ENCODE results near the gene EYA2. TPM values are rescaled to one million over a fixed set of nuclear protein-coding genes. Genes with fewer than 3 reads are reported as not detected.
A peak's percentile ranks its signal among the peaks of the same experiment; 100 is the strongest.

EYA2 gene
- total RNA-seq, 1 donor = 17.7 TPM

GRCh38 chr20:47216819-47217410, 322.3 kb downstream of the EYA2 start:
- no peak overlapping the region for H3K4me2 ChIP-seq (ENCODE audit: insufficient read depth, low read length)
- TF ChIP-seq, protein P1, sequence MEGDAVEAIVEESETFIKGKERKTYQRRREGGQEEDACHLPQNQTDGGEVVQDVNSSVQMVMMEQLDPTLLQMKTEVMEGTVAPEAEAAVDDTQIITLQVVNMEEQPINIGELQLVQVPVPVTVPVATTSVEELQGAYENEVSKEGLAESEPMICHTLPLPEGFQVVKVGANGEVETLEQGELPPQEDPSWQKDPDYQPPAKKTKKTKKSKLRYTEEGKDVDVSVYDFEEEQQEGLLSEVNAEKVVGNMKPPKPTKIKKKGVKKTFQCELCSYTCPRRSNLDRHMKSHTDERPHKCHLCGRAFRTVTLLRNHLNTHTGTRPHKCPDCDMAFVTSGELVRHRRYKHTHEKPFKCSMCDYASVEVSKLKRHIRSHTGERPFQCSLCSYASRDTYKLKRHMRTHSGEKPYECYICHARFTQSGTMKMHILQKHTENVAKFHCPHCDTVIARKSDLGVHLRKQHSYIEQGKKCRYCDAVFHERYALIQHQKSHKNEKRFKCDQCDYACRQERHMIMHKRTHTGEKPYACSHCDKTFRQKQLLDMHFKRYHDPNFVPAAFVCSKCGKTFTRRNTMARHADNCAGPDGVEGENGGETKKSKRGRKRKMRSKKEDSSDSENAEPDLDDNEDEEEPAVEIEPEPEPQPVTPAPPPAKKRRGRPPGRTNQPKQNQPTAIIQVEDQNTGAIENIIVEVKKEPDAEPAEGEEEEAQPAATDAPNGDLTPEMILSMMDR (IDR thresholded peaks at IDR 0.05; ENCODE audit: extremely low read depth, low read depth, low read length) = no peak
- peaks cover 42% of the 10 kb centered on the region for H3K36me3 ChIP-seq (ENCODE audit: insufficient read depth, low read length)
- H3K9me3 ChIP-seq (ENCODE audit: low read depth, low read length) = no peaks in the 10 kb centered on the region
- no peaks in the 10 kb centered on the region for H3K27me3 ChIP-seq (ENCODE audit: insufficient read depth, low read length)
- H4K20me1 ChIP-seq (ENCODE audit: insufficient read depth, low read length) = no peaks in the 10 kb centered on the region
- peaks cover 19% of the 10 kb centered on the region for H3K79me2 ChIP-seq (ENCODE audit: insufficient read depth, low read length)
- H3K27ac ChIP-seq (ENCODE audit: low read depth, low read length) = no peak overlapping the region
- no peak for DNase-seq (ENCODE audit: insufficient read length, low spot score, missing footprints)
- no peak overlapping the region for H2AFZ ChIP-seq (ENCODE audit: low read length)
- no peak overlapping the region for H3K4me3 ChIP-seq (ENCODE audit: insufficient read depth, low read length)
- H3K4me1 ChIP-seq (ENCODE audit: insufficient read depth, low read length) = peaks cover 6% of the 10 kb centered on the region

DNA sequence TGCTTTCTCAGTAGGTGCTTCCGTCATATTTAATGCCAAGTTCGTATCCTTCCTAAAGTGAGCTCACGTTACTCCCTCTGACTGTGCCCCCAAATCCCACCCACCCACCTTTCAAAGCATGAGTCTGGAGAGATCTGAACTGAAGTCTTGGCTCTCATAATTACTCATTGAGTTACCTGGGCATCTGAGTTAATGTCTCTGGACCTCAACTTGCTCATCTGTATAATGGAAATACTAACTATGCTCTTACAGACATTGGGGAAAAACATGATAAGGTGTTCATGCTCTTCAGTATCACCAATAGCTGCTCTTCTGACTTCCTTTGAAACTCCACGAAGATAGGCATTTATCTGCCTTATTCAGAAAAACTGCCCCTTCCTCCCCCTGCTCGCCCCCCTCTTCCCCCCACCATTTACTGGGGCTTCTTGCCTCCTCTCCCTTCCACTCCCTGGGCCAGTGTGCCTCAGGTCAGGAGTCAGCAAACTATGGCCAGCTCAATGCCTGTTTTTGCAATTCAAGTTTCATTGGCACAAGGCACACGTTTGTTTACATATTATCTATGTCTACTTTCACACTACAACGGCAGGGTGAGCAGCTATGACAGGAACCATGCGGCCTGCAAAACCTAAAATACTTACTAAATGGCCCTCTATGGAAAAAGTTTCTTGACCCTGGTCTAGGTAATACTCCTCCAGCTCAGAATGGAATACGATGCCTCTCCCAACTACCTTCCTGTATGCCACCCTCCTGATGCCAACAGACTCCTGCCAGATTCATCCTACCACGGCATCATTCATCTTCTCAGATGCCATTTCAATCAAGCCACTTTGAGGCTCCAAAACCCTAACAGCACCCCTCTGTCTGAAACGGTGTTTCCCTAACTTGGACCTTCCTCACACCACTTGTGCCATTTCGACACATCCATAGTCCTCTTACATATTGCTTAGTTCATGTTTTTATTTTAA, 323.1 kb downstream of the EYA2 start:
- H3K4me1 ChIP-seq (ENCODE audit: insufficient read depth, low read length) = peaks cover 6% of the 10 kb centered on the region
- no peak overlapping the region for H3K4me2 ChIP-seq (ENCODE audit: insufficient read depth, low read length)

GRCh38 chr20:47220161-47220582, 325.5 kb downstream of the EYA2 start:
- no peak overlapping the region for H3K27ac ChIP-seq (ENCODE audit: low read depth, low read length)
- H3K9me3 ChIP-seq (ENCODE audit: low read depth, low read length) = no peaks in the 10 kb centered on the region

More for the DNA sequence above, 323.1 kb downstream of the EYA2 start:
- Histone ChIP-seq H3K27ac (ENCODE audit: low read depth, low read length) (no peak overlapping the region), H3K4me3 (ENCODE audit: insufficient read depth, low read length) (no peak overlapping the region), H3K79me2 (ENCODE audit: insufficient read depth, low read length) (peaks cover 11% of the 10 kb centered on the region), H3K9me3 (ENCODE audit: low read depth, low read length) (no peaks in the 10 kb centered on the region), H4K20me1 (ENCODE audit: insufficient read depth, low read length) (no peaks in the 10 kb centered on the region), H3K36me3 (ENCODE audit: insufficient read depth, low read length) (peaks cover 37% of the 10 kb centered on the region), H2AFZ (ENCODE audit: low read length) (no peak overlapping the region), H3K27me3 (ENCODE audit: insufficient read depth, low read length) (no peaks in the 10 kb centered on the region)
- TF ChIP-seq, protein P1 (IDR thresholded peaks at IDR 0.05; ENCODE audit: extremely low read depth, low read depth, low read length) = no peak
- DNase-seq (ENCODE audit: insufficient read length, low spot score, missing footprints) = no peak

More at GRCh38 chr20:47220161-47220582, 325.5 kb downstream of the EYA2 start:
- H3K36me3 ChIP-seq (ENCODE audit: insufficient read depth, low read length) = peaks cover 41% of the 10 kb centered on the region
- no peaks in the 10 kb centered on the region for H3K27me3 ChIP-seq (ENCODE audit: insufficient read depth, low read length)
- H4K20me1 ChIP-seq (ENCODE audit: insufficient read depth, low read length) = no peaks in the 10 kb centered on the region
- H2AFZ ChIP-seq (ENCODE audit: low read length) = no peak overlapping the region
- TF ChIP-seq, protein P1 (IDR thresholded peaks at IDR 0.05; ENCODE audit: extremely low read depth, low read depth, low read length) = peak; percentile 63
- DNase-seq (ENCODE audit: insufficient read length, low spot score, missing footprints) = no peak
- H3K4me3 ChIP-seq (ENCODE audit: insufficient read depth, low read length) = no peak overlapping the region
- peaks cover 6% of the 10 kb centered on the region for H3K4me1 ChIP-seq (ENCODE audit: insufficient read depth, low read length)
- H3K79me2 ChIP-seq (ENCODE audit: insufficient read depth, low read length) = peaks cover 4% of the 10 kb centered on the region
- H3K4me2 ChIP-seq (ENCODE audit: insufficient read depth, low read length) = no peak overlapping the region
